HG03045 (cell line): ENCODE results near the gene ST6GALNAC4.

Experiments used
- ATAC-seq: cut with Tn5 transposase; IDR thresholded peaks from one replicate; pipeline ENCODE4 v1.9.1; 2021; ENCODE audit warnings: mild to moderate bottlenecking, moderate library complexity; ENCODE audit not compliant: unreplicated experiment

The ST6GALNAC4 gene

DNA sequence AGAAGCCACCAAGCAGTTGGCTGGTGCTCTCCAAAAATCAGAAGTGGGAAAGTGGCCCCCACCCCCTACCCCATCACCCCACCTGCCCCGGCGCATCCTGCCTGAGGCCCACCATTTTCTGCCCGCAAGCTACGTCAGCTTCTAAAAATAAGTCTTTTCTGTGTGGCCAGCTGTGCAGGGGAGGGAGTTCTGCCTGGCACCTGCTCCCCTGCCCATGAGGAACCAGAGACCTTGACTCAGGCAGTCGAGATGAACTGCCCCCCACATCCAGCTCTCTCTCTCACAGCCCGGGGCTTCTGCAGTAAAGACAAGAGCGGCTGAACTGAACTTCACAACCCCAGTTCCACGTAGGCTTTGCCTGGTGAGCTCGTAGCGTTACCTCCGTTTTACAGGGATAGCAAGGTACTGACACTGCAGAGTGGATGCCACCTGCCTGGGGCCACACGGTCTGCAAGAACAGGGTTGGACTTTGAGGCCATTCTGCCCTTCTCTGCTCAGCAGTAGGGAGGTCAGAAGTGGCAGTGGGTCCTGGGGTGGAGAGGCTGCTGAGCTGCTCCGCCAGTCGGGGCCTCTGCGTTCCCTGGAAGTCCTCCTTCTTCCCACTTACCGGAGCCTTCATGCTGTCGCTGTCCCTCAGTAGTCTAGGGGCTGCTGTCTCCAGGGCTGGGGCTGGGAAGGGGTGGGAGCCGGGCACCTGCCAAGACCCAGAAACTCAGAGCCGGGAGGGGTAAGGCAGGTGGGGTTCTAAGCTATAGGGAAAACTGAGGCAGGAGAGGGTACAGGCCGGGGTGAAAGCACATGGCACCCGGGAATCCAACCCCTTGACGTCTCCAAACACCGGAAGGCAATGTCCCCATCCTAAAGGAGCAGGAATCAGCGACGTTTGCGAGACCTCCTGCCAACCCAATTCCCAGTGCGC, 781 bp downstream of the ST6GALNAC4 start:
- no peak for ATAC-seq

DNA sequence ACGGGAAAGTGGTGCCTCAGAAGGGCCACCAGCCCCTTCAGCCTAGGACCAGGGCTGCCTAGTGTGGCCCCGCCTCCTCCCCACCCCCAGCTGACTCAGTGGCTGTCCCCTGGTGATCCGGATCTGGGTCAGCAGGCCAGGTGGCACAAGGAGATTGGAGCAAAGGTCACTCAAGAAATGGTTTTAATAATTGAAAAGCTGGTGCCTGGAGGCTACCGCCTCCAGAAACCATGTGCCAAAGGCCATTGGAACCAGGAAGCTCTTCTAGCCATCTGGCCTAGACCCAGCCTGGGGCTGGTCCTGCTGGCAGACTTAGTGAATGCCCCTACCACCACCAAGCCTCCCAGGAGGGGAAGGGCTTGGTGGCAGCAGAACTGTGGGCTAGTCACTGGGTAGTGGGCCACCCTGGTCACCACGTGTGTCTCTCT, 1.5 kb downstream of the ST6GALNAC4 start:
- ATAC-seq, result no peak

DNA sequence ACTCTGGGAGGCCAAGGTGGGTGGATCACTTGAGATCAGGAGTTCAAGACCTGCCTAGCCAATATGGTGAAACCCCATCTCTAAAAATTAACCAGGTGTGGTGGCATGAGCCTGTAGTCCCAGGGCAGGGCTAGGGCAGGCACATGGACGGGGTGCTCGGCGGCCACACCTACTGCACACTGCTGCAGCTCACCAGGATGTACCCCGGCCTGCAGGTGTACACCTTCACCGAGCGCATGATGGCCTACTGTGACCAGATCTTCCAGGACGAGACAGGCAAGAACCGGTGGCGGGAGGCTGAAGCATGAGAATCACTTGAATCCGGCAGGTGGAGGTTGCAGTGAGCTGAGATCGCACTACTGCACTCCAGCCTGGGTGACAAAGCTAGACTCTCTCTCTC, 3.2 kb downstream of the ST6GALNAC4 start:
- ATAC-seq, result no peak

DNA sequence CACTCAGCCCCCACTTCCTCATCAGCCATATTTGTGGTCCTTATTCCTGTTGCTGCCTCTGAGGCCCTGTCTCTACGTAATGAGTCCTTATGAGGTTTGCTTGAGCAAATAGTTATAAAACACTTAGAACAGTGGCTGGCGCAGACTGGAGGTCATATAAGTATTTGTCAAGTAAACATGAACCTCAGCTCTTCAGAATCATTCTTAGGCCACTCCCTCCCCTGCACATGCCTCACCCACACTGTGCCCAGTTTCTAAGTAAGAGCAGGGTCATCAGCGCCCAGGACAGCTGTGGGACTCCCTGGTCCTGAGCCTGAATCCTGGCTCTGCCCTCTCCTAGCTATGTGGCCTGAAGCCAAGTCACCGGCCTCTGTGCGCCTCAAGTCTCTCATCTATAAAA, 4.0 kb downstream of the ST6GALNAC4 start:
- ATAC-seq, result no peak

DNA sequence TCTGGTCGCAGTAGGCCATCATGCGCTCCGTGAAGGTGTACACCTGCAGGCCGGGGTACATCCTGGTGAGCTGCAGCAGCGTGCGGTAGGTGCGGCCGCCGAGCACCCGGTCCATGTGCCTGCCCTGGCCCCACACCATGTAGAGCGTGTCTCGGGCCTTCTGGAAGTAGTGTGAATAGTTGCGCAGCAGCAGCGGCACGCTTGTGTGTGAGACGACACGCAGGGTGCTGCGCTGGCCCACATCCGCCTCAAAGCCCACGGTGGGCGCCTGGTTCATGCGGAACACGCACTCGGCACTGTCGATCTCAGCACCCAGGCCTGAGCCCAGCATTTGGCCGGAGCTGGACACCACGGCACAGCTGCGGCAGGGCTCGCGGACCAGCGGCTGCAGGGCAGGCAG, 4.5 kb downstream of the ST6GALNAC4 start:
- ATAC-seq, result no peak

DNA sequence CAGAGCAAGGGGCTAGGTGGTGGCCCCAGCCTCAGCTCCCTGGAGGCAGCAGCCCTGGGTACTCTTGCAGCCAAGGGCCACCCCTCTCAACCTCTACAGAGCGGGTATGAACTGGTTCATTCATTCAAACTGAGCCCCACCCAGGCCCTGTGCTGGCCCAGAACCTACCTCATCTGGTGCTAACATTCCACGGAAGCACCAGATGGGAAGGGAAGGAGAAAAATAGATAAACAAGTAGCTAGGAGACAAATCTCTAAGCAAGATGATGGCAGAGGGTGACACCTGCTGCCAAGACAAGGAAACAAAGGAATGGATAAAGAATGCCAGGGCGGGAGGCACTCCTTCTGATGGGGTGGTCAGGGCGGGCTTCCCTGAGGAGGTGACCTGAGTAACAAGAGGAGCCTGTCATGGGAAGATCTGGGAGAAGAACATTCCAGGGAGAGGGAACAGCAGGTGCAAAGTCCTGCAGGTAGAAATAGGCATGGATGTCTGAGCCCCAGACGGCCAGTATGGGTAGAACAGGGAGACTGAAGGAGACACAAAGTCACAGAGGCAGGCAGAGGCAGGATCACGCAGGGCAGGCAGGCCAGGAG, 6.1 kb downstream of the ST6GALNAC4 start:
- ATAC-seq, result no peak

DNA sequence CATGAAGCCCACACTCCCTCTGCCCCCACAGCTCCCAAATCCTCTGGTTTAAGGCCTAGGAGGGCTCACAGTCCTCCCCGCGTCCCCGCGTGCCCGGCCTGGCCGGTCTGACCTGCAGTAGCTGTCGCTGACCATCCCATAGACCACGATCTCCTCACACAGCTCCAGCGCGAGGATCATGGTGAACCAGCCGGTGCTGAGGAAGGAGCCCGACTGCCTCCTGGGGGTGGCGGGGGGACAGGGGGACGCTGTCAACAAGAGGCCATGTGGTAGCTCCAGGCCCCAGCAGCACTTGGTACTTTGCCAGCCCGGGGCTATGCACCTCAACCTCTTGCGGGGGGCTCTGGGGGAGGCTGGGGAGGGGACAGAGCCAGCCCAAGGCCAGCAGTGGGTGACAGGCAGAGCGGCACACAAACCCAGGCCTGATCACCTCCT, 7.0 kb downstream of the ST6GALNAC4 start:
- ATAC-seq, result no peak

DNA sequence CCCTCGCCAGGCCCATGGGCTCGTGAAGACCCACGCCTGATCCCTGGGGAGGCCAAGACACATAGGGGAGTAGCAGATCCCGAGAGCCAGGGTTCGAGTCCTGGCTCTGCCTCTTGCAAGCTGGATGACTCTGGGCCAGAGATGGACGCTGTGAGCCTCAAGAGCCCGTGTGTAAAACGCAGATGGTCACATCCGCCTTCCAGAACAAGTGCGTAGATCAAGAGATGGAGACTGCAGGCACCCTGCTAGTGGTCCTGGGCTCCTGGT, 8.2 kb downstream of the ST6GALNAC4 start:
- ATAC-seq, result no peak

DNA sequence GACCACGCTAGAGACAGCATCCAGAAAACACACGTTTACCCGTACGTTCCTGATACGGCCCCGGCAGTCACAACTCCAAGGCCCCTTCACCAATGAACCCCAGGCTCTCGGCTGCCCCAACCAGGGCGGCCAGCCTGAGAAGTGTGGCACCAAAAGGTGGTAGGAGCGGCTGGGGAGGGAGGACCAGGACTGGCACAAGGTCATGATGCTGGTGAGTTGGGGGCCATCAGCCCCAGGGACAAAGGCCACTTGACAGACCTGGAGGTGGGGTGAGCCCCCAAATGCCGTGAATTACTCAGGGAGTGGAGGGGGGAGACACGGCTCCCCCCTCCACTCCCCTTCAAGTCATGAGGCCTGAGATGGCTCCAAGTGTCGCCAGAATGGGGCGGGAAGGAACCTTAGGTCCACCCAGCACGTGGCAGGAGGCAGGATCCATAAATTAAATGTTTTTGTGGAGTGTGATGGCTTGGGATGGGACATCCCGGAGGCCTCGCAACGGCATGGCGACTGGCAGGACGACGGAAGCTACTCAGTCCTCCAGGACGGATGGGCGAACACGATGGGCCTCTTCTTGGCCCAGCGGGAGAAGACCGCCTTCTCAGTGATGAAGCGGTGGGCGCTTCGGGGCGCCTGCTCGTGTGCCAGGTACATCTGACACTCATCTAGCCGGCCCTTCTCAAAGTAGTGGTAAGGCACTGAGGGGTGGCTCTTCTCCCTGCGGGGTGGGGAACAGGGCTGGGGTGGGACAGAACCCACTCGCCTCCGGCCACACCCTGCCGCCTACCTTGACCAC, 8.8 kb downstream of the ST6GALNAC4 start:
- ATAC-seq, result no peak

DNA sequence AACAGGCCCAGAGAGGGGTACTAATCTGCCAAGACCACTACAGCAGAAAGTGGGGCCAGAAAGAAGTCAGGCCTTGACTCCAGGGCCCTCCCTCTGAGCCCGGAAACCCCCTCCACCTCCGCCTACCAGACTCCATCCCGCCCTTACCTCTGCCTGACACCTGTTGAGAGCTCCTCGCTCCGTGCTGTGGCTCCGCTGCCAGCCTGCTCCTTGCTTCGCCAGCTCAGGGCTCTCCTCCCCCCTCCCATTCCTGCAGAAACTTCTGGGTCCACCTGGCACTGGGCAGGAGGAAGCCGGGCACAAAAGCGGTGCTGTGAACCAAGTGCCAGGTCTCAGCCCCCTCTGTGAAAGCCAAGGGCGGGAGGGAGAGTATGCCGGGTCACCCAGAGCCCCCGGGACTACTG, 11.1 kb downstream of the ST6GALNAC4 start:
- ATAC-seq, result no peak

DNA sequence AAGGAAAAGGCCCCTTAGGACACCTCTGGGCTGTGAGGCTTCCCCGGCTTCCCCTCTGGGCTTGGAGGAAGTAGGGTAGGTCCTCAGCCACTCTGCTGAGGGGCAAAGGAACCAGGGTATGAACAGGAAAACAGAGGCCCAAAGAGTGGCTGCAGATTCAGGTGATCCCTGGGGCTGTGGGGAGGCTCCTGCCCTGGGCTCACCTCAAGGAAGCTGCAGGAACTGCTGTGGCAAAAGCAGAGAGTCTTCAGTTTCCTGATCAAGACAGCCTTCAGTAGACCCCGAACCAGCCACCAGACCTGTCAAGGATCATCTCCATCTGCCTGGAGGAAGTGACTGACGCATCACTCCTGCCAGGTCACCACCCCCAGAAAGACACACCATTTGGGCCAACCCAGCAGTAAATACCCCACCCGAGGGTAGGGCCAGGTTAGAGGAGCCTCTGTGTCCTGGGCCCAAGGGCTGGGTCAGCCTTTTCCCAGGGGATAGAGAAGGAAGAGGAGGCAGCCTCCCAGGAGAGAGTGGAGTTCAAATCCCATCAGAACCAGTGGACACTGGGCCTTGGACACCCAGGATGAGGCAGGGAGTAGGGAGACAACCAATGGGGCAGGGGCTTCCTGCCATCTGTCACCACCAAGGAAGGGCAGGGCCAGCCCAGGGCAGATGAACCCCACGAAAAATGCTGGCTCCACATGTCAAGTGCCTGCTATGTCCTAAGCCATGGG, 11.7 kb downstream of the ST6GALNAC4 start:
- no peak for ATAC-seq

DNA sequence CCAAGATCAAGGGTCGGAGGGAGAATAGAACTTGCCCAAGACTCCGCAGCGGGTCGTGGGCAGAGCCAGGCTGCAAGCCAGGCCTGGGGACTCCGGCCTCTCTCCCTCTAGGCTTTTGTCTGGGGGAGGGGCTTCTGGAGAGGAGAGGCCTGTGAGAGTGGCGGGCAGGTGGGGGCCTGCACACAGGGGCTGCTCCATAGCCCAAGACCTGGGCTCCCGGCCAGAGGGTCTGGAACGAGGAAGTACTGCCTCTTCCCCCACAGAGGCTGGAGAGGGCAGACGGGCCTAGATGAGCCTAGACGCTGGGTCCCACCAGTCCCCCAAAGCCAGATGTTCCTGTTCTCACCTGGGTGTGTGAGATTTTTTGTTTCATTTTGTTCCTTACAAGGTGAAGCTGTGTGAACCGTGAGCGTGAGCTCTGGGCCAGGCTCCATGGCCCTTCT, 12.3 kb downstream of the ST6GALNAC4 start:
- no peak for ATAC-seq

DNA sequence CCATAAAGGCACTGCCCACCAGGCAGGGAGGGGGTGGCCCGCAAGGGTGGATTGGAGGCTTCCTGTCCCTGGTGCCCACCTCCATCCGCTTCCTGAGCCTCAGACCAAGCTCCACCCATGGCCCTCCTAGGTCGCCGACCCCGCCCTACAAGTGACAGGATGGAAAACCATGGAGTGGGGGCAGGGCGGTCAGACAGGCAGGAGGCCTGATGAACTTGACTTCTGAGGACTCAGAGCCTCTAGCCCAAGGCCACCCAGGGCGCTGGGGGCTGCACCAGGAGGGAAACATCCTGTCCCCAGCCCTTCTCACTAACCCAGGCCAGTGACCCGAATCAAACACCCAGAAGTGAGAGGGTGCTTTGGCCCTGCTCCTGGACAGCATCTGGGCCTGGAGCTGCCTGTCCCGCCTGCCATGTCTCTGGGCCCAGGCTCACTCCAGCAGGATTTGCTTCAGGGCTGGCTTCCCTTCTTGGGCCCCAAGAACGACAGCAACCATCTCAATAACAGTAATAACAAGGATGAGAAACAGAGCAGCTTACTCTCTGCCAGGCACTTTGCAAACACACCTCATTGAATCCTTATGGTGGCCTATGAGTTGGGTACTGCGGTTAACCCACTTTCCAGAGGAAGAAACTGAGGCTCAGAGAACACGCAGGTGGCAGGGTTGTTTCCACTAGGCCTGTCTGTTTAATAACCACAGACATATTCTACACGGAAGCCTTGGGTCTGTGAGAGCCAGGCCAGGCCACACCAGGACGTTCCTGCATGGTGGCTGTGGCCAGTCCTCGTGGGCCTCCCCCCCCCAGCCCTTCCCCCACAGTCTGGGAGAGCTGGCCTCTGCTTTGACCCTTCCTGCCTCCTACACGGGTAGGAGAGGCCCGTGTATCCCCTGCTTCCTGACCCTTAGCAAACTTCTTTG, 13.0 kb downstream of the ST6GALNAC4 start:
- ATAC-seq, result no peak

DNA sequence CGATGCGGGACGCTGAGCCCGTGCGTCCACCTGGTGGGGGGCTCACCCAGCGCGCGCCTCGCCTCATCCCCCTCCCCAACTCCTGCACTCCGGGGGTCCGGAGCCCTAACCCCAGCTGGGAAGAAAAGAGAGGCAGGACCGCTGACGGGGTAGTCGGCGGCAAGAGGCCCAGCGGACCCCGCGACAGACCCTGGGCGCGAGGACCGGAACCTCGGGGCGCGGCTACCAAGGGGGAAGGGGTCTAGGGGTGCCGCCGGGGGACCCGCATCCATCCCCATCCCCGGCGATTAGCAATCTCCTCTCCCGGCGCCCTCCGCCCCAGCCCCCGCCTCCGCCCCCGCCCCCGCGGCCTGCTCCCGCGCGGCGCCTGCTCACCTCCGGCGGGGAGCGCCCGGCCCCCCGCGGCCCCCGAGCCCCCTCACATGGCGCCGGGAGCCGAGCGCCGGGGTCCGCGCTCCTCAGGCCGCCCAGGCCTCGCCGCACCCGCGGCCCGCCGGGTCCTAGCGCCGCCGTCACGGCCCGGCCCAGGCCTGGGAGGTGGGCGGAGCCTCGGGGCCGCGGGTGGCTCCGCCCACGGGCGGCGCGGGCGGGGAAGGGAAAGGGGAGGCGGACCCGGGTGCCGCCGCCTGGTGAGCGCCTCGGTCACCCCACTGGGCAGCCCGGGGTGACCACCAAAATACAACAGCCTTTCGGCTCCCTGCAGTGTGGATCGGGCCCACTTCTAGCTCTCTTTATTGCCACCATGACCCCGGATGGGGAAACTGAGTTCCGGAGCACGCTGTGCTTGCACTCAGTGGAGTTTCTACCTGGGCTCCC, 17.5 kb downstream of the ST6GALNAC4 start, which contains the start of gene ST6GALNAC6:
TSS of gene ST6GALNAC6 (minus strand) at position 476 of the 816 bp plus-strand sequence. CDS start 1,622 bp downstream, outside the sequence.
- ATAC-seq, result peak; percentile 66

DNA sequence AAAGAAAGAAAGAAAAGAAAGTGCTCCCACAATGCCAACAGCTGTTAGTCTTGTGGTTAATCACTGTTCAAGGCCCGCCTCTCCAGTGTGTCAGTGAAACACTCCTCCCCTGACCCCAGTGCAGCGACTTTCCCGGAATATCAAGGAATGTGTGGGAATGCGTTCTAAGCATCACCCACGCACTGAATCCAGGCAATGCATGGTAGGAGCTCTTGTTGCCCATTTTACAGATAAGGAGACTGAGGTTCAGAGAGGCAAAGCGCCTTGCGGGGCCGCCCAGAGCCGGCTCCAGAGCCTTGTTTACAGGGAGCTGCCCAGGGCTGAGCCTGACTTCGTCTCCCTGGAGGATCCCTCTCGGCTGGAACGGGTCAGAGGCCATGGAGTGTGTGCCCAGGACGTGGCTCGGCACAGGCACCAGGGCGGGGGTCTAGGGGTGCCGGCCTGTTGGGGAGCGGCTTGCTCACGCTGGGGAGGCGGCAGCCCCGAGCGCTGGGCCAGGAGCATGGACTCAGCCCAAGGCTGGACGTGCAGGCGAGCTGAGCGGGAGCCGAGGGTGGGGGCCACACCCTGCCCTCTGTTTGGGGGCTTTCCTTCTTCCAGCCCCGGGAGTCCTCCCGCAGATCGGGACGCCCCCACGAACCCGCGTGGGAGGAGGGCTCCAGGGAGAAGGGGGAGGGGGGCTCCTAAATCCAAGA, 18.3 kb downstream of the ST6GALNAC4 start:
- ATAC-seq, result peak; percentile 16

DNA sequence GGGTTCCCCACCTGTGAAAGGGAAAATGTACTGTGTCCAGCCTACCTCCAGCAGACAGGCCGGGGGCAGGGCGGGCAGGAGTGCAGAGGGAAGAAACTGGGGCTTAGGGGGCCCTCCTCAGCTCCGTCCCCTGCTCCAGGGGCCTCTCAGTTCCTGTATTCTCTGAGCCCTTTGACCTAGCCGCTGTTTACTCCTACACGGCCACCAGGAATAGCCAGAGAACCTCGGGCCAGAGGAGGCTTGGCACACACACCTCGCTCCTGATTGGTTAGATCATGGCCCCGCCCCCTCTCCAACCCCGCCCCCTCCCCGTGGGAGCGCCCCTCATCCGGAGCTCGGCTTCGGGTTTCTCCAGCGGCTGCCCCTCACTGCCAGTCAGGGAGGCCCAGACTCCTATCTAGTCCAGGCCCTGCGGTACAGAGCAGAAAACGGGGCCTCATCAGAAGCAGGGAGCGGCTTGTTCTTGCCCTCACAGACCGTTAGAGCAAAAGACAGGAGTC, 19.6 kb downstream of the ST6GALNAC4 start:
- no peak for ATAC-seq

DNA sequence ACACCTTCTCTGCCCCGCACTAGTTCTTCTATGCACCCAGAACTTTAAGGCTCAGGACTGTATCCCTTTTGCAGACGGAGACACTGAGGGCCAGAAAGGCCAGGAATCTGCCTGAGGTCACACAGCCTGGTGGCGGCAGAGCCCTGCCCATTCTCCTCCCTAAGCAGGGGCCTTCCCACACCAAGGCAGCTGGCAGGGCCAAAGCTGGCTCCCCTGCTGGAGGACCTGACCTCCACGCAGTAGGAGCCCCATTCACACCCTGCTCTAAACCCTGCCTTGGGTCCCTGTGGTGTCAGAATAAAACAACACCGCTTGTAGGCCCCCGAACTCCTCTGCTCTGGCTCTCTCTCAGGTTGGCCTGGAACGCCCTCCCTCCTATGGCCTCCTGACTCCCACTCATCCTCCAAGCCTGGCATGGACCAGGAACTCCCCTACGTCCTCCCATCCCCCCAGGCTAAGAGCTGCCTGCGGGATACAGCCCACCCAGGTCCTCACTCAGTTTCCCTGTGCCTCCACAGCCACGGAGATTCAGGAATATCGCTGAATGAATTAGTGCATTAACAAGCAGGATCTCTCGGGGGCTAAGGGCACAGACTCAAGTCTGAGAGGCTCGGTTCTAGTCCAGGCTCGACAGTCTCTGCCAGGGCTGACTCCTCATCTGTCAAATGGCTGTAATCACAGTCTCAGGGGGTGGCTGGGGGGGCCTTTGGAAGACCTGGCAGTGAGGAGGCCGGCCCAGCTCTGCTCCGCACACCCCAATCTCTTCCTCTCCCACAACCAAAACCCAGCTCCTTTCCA, 20.2 kb downstream of the ST6GALNAC4 start:
- ATAC-seq, result no peak
